Inferior parietal cortex (tissue), 1 donor: ENCODE measurements around the gene GABRG3.
A peak's percentile ranks its signal among the peaks of the same experiment; 100 is the strongest.

Experiments
- DNase-seq: peaks from one replicate; pipeline ENCODE4 v3.0.0-alpha.2; 2016; ENCODE audit errors: extremely low spot score

The GABRG3 gene

DNA sequence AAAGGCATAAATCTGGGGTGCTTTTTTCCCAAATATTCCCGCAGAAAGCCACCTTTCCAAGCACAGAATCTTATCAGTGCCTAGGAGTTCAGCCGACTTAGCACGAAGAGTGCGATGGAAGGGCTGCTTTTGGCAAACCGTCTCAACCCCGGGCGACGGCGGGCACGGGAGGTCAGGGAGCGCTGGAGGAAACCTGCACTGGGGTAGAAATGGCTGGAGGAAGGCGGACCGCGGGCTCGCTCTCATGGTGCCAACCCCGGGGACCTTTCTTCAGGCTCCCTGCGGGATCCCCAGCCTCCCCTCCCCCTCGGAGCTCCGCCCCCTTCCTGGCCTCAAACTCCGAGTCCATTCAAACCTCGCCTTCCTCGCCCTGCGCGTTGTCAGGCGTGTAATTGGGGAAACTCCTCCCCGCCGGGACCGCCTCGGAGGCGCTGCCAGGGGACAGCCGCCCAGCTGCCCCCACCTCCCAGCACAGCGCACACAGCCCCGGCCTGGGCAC lies at the start of gene GABRG3:
Gene GABRG3 (plus strand): TSS at position 470 of the 499 bp plus-strand sequence.
- no peak for DNase-seq

DNA sequence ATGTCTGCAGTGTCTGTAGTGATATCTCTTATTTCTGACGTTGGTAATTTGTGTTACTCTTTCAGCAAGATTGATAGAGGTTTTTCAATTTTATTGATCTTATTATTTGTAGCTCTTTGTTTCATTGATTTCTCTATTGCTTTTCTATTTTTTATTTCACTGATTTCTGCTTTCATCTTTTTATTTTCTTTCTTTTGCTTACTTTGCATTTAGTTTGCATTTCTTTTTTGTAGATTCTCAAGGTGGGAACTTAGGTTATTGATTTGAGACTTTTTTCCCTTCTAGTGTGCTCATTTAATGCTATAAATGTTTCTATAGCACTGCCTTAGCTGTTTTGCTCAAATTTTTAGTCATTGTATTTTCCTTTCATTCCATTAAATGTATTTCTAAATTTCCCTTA lies 49.5 kb upstream of the GABRG3 start:
- no peak for DNase-seq

DNA sequence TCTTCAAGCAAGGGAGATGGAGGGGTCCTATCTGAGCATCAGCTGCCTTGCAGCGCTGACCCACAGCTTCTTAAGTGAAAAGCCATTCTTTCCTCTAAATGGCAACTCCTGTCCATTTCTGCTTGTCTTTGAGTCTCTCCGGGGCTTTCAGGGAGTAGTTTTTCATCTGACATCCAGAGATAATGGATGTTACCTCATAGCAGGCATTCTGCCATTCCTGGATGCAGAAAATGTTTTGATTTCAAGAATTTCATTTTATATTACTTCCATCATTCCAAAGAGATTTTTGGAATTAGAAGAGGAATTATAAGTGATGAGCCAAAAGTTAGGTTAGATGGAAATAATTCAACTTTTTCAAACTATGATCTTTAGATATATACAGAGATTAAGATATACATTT lies 44.9 kb upstream of the GABRG3 start:
- DNase-seq, result no peak

DNA sequence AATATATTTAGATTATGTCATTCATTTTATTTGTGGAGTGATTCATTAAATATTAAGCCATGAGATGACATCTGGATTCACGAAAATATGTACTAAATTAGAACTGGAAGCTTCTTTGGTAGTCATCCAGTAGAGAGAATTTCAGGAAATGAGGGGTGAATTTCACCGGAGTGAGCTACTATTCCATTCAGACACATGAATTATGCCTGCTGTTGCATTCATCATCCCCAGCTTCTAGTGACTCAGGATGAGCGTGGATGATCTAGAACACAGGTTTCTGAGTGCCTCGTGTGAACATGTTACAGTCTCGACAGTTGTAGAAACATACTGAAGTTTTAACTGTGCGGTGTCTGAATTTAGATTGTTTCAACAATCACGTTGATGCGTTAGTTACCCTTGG lies 42.9 kb upstream of the GABRG3 start:
- DNase-seq, result no peak

DNA sequence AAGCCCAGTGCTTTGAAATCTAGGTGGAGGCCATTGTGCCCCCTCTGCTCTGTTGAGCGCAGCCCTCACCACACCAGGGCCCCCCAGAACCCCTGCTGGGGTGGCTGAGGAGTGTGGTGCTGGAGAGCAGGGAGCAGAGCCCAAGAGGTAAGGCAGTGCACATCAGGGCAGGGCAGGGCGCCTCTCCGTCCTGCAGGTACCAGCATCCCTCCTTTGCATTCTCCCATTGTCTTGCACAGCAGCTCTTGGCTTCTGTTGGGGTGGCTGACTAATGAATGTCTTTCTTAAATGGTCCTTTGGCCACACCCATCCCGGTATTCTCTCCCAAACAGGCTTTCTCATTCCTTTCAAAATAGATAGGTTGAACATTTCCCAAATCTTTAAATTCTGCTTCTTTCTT lies 41.4 kb upstream of the GABRG3 start:
- DNase-seq, result no peak

DNA sequence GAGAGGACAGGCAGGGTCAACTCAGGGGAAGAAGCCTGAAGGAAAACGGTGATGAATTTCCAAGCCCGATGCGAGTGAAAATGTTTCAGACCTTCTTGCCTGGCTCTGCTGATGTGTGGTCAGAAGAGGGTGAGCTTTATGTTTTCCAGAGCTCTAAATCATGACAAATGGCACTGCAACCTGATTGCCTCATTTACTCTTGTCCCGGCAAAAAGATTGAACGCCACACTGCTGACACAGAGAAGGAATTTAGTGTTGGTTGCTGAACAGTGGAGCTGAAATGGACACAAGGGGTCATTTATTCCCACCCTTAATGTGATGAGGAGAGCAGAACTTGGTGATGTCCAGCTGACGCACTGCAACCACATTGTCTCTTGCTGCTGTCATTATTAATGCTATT lies 36.1 kb upstream of the GABRG3 start:
- DNase-seq, result no peak

DNA sequence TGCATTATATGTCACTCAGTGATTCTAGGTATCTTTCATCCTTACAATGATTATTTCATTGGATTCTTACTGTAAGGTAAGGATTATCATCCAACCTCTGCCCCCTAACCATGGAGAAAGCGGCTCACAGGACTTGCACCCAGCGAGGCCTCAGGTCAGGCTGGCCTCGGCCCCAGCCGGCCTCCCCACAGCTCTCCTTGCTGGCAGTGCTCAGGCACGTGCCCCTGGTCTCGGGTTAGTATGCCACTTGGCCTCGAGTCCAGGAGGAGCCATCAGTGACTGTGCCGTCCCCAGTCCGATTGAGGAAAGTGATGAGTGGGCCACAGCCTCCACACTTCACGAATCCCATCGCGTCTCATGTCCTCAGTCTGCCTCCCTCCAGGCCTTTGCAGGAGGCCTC lies 35.7 kb upstream of the GABRG3 start:
- DNase-seq, result no peak

DNA sequence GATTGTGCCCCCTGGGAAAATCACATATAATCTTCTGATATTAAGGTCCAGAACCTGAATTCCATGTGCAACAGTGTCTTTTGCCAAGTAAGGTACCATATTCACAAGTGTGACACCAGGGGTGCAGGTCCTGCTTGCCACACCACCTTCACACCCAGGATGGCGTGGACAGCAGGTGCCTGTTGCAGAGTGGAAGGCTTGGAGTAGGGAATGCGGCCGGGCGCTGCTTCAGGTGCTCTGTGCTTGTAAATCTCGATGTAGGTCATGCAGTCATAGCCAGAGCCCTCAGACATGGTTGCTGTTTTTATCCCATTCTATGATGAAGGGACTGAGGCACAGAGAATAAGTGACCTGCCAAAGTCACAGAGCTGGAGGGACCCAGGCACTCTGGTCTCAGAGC lies 34.5 kb upstream of the GABRG3 start:
- no peak for DNase-seq

DNA sequence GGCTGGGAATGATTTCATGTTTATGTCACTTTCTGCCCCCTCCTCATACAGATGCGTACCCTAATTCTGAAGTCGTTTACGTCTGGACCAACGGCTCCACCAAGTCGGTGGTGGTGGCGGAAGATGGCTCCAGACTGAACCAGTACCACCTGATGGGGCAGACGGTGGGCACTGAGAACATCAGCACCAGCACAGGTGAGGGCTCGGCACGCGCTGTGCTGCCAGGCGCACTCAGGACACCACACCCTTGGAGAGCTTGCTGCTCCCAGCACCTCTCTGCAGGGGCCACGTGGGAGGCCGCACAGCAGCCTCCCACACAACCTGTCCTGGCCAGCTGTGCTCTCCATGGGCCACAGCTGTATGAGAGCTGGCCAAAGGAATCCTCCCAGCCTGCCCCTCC lies 33.8 kb upstream of the GABRG3 start:
- DNase-seq, result no peak

DNA sequence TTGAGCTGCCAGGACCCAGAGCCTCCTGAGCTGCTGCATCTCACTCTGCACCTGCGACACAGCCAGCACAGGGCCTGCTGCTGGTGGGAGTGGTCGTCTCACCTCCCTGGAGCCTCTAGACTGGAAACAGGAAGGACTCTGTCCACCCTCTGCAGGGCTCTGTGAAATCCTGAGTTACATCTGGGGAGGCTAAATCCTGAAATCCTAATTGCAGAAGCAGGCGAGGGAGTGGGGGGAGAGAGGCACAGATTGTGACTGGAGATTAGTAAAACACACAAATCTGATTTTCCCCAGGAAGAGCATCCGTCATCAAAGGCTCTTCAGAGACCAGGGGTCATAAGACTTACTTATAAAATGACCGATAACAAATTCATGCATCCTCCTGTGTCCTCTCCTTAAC lies 31.6 kb upstream of the GABRG3 start:
- no peak for DNase-seq

DNA sequence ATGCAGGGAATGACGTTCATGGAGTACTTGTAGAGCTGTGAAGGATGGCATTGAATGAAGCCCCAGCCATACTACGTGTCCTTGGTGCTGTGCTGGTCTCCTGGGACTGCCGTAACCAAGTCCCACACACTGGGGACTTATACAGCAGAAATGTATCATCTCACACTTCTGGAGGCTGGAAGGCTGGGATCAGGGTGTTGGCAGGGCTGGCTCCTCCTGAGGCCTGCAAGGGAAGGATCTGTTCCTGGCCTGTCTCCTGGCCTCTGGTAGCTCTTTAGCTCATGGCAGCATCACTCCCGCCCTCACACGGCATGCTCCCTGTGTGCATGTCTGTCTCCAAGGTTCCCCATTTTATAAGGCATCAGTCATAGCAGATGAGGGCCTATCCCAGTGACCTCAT lies 29.5 kb upstream of the GABRG3 start:
- DNase-seq, result no peak

DNA sequence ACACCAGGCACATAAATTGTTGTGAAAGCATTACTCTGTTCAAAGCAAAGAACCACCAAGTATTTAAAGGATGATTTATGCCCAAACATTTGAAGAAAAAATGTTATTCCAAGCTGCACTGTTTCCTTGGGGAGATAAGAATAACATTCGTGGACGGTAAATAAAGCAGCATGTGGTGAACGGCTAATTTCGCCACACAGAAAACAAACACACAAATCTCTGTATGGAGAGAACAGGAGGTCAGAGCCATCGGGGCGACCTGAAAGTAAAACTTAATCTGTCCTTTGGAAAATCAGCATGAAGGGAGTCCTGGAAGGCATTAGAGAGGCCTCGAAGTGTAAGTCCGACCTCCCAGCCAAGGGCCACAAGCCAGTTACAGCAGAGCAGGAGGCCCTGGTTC lies 27.1 kb upstream of the GABRG3 start:
- no peak for DNase-seq

DNA sequence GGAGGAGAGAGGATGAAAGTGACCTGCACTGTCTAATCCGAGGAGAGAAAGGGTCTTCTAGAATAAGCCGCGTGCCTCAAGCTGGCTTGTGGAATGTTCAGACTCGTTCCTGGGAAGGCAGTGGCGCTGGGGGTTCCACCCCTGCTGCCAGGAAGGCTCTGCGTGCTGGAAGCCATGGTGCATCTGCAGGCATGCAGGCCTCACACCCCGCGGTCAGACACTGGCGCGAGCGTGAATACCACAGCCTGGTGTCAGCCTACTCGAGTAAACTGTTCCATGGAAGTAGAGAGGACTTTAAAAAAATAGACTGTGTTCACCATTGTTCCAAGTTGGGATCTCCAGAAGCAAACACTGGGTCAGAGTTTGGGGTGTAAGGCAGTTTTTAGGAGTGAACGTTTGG lies 25.9 kb upstream of the GABRG3 start:
- no peak for DNase-seq

DNA sequence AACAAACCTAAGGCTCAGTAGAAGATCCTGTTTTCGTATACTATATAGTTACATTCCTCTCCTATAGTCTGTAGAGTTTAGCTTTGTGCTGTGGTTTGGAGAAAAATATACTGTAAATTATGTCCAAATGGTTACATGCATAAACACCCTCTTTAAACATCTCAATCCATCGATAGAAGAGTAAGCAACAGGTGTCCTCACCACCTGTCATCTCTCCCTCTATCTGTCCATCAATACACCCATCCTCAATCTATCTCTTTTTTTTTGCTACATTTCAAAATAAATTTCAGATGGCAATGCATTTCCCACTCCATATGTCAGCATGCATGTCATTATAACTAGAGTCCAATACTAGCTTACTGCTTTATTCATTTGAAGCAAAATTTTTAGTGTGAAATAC lies 21.0 kb upstream of the GABRG3 start:
- DNase-seq, result no peak

DNA sequence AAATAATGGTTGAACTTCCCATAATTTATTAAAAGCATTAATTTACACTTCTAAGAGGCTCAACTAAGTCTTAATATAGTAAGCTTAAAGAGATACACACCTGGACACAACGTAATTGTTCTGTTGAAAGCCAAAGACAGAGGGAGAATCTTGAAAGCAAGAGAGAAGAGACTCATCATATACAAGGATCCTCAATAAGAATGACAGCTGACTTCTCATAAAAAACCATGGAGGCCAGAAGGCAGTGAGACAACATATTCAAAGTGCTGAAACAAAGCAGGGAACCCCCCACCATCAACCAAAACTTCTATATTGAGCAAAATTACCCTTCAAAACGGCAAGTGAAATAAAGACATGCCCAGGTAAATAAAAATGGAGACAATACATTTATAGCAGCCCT lies 16.6 kb upstream of the GABRG3 start:
- no peak for DNase-seq

DNA sequence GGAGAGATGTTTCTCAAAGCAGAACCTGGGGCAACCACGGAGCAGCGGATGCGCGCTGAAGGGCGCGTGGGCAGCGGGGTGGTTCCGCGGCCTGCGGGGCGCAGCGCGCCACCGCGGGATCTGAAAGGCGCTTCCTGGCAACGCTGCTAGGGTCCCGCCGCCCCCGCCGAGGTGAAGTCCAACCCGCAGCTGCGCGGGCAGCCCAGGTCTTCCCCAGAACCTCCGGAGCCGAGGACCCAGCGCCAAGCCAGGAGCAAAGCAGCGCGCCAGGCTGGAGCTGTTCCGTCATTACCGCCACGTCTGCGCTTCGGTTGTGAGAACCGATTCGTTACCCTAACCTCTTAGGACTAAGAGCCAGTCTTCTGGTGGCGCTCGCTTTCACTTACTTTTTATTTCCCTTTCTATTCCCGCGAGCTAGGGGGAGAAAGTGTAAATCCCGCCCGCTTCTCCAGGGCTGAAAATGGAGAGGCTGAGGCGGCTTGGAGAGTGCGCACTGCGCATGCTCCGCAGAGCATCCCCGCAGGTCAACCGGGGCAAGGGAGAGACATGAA lies 3.2 kb upstream of the GABRG3 start:
- DNase-seq, result peak; percentile 60

DNA sequence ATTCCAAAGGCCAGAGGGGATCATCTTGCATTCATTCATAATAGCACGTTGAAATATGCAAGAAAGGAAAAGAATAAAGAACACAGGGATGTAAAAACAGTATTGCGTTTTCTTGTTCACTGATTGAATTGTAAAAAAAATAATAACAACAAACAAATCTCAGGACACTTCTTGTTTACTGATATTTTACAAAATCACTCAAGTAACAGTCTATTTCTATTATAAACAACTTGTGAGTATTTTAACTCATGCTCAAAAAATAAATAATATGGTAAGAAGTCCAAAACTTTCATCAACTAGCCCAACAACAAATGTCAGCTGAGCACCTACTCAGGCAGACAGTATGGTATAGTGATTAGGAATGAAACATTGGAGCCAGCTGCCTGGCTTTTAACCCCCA lies 2.2 kb upstream of the GABRG3 start:
- no peak for DNase-seq

DNA sequence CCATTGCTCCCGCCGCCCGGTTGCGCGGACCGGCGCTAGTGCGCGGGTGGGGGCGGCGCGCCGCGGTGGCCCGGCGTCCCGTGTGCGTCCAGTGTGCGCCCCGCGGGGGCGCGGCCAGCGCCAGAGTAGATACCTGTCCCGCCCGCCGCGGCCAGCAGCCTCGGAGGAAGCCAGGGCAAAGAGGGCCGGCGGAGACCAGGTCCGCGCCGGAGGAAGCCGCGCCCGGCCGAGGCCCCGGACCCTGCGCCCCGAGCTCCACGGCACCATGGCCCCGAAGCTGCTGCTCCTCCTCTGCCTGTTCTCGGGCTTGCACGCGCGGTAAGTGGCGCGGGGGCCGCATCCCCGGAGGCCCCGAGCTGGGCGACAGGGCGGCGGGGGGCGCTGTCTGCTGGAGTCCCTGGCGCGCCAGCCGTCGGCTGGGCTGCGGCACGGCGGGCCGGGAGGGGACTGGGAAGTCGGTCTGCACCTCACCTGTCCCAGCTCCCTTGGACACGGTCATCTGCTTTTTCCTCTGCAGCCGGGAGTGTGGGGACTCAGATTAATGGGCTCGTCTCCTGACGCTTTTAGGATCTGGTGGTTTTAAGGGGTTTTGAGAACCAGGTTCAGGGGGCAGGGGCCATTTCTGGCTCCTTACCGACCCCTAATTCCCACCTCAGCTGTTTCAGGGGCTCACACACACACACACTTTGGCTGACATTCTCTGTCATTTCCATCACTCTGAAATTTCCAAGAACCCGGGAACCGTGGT lies 464 bp downstream of the GABRG3 start:
- DNase-seq, result peak; percentile 16

DNA sequence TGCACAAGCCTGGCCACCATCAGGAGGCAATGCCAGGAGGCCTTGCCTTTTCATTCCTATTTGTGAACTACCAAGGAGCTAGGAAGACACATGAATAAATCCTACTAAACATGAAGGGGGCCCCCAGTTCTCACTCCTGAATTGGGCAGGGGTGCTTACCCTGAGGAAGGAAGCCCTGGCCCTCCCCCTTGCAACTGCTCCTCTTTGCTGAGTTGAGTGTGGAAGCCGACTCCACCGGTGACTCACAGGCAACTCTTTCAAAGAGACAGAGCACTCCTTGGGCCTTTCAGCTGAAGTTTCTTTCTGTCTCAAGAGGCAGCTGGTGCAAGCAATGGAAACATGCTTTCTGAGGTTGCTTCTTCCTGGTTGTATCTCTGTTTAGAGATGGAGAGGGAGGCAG lies 1.7 kb downstream of the GABRG3 start:
- peak; percentile 20 for DNase-seq

DNA sequence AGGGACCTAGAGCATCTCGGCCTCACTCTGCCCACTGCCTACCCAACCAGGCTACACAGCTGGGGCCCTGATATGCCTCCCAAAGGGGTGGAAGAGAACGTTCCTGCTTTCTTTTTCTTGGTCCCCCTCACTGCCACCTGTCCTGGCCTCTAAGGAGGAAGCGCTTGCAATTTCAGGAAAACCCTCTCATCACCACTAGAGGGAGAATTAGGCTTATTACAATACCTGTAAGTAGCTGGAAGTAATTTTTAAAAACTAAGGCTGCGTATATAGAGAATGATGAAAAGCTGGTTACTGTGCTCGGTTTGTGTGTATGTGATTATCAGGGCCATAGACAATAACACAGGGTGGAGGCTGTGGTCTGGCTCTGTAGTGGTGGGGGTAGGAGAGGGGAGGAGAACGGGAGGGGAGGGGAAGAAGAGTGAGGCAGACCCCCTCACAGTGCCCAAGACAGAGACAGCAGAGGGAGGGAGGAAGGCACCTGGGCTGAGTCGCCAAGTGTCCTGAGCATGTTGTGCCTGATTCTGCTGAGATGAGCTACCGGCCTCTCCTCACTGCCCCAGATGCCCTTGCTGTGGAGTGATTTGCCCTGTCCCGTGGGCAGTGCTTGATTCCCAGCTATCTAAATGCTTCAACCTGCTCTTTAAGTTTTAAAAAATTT lies 3.3 kb downstream of the GABRG3 start:
- DNase-seq, result peak; percentile 53

DNA sequence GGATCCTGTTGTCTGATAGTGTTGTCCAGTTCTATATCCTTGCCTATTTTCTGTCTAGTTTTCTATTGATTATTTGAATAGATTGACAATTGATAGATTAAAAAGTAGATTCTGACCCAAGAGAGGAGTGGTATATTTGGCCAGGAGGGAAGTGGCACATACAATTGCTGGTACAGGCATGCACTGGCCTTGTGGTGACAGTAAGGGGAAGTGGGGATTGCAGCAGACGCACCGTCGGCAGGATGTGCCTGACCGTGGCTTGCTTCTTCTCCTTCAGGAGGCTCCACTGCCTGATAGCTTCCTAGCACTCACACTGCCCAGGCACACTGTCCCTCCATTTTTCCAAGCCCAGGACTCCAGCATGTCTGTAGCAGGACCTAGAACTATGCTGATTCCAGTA lies 10.5 kb downstream of the GABRG3 start:
- DNase-seq, result no peak

DNA sequence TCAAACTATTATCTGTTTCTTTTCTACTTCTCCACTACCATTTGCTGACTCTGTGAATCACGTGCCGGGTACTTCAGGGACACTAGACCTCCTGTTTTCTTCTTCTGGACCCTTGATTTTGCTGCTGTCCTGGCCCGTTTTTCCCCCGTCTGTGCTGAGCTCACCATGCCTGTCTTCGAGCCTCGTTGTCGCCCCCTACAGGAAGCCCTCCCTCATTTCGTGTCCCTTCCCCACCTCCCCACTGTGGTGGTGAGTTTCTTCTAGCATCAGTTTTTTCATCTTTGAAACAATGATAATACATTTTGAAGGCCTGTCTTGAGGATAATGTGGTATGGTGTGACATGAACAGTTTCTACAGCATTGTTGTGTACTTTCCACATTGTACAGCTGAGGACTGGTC lies 12.8 kb downstream of the GABRG3 start:
- no peak for DNase-seq

DNA sequence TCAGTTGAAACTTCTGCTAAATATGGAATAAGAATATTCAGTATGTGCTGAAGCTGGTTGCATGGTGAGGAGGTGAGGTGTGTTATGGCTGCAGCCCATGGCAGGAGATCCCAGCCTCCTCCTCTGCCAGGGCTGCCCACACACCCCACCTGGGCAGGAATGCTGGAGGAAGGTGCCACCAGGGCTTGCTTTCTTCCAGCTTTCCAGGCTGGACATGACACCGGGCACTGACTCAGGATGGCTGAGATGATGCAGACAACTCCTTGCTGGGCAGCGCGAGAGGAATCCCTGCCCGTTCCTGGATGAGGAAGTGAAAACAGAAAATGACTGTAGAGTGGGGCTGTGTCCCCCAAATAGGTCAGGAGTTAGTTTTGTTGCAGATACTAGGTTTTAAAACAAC lies 14.1 kb downstream of the GABRG3 start:
- DNase-seq, result no peak
